NCI-H1048 (cell line): ENCODE data around the gene DPP10.
"Not testable (repeated sequence)": the region's sequence is repeated elsewhere in the genome, so short reads cannot be mapped to it uniquely, and the experiment has no call there.

Experiments
- DNase-seq: peaks from one replicate; lab custom pipeline; 2025; lab: John Stamatoyannopoulos, UW

DPP10 gene

GRCh38 chr2:115440746-115441145 lies 998.3 kb downstream of the DPP10 start:
- not testable (repeated sequence) for DNase-seq

GRCh38 chr2:115443539-115444185 lies 1001.2 kb downstream of the DPP10 start:
- no peak for DNase-seq

- DNase-seq = no peak
Observed at GRCh38 chr2:115460008-115460407, 1017.6 kb downstream of the DPP10 start.

GRCh38 chr2:115480741-115481140 lies 1038.3 kb downstream of the DPP10 start:
- no peak for DNase-seq

- DNase-seq = no peak
Observed at GRCh38 chr2:115481842-115482241, 1039.4 kb downstream of the DPP10 start.

GRCh38 chr2:115483666-115484065 lies 1041.2 kb downstream of the DPP10 start:
- no peak for DNase-seq

GRCh38 chr2:115484486-115484885 lies 1042.0 kb downstream of the DPP10 start:
- no peak for DNase-seq

- DNase-seq = no peak
Observed at GRCh38 chr2:115484983-115485382, 1042.5 kb downstream of the DPP10 start.

- DNase-seq = no peak
Observed at GRCh38 chr2:115491186-115491793, 1048.8 kb downstream of the DPP10 start.

- no peak for DNase-seq
Observed at GRCh38 chr2:115505331-115505730, 1062.9 kb downstream of the DPP10 start.

- DNase-seq = no peak
Observed at GRCh38 chr2:115520727-115521126, 1078.3 kb downstream of the DPP10 start.

GRCh38 chr2:115524452-115524851 lies 1082.0 kb downstream of the DPP10 start:
- no peak for DNase-seq

- no peak for DNase-seq
Observed at GRCh38 chr2:115529627-115530026, 1087.2 kb downstream of the DPP10 start.

GRCh38 chr2:115533081-115533480 lies 1090.6 kb downstream of the DPP10 start:
- no peak for DNase-seq

GRCh38 chr2:115541814-115542213 lies 1099.4 kb downstream of the DPP10 start:
- no peak for DNase-seq

- no peak for DNase-seq
Observed at GRCh38 chr2:115542331-115542730, 1099.9 kb downstream of the DPP10 start.

- no peak for DNase-seq
Observed at GRCh38 chr2:115543024-115543423, 1100.6 kb downstream of the DPP10 start.

GRCh38 chr2:115543461-115543860 lies 1101.0 kb downstream of the DPP10 start:
- DNase-seq = no peak

- DNase-seq = no peak
Observed at GRCh38 chr2:115549611-115550130, 1107.2 kb downstream of the DPP10 start.

GRCh38 chr2:115552726-115553125 lies 1110.3 kb downstream of the DPP10 start:
- DNase-seq = no peak

- no peak for DNase-seq
Observed at GRCh38 chr2:115554153-115554552, 1111.7 kb downstream of the DPP10 start.

- DNase-seq = no peak
Observed at GRCh38 chr2:115558725-115559124, 1116.3 kb downstream of the DPP10 start.

- DNase-seq = no peak
Observed at GRCh38 chr2:115560666-115561065, 1118.2 kb downstream of the DPP10 start.

- DNase-seq = no peak
Observed at GRCh38 chr2:115568643-115569042, 1126.2 kb downstream of the DPP10 start.
